ENCODE data around the gene MS4A7. TPM values are rescaled to one million over a fixed set of nuclear protein-coding genes. Genes with fewer than 3 reads are reported as not detected.

Gene MS4A7
- total RNA-seq, 2 donors from 2014 or later, result 52.5 to 82.7 TPM

DNA sequence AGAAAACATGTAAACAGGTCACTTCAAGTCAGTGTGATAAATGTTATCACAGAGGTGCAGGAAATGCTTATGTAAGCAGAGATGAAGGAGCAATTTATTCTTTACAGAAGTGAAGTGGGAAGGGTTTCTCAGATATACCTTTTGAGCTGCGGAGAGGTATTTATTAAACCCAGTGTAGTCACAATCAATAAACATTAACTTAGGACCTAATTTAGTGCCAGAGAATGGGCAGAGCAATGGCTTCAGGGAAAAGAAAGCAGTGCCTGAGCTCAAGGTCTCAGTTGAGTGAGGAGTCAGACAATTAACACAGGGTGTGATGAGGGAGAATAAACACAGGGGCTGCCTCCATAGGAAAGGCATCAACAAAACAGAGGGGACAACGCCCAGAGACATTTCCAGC, 52.9 kb downstream of the MS4A7 start:
- DNase-seq (ENCODE audit: low spot score), result no peak
- intact Hi-C loops (cut with DNase I), result no loop called here

DNA sequence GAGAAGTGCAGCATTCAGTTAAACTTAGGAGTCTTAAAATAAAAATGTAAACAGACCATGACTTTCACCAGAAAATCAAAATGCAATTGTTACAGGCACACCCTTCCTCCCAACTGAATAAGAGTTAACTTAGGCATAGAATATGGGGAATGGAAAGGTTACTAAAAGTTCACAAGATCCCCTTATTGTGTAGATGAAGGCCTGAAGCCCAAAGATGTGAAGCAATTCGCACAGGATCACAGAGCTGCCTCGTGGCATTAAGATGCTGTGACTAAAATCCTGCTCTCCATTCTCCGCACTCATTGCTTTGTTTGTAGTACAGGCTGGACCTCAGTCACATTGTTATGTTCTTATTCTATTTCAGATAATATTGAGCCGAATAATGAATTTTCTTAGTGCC, 55.1 kb downstream of the MS4A7 start:
- DNase-seq (ENCODE audit: low spot score), result no peak
- intact Hi-C loops (cut with DNase I), result no loop called here

Other genes with a start within 250 kb of the MS4A7 start
- 100 to 1,000 TPM in 1 of 2 donors, 10 to 100 TPM in 1; 50.3 to 190 TPM for gene MS4A6A, start 195.4 kb upstream of the MS4A7 start, total RNA-seq
- 1 to 10 TPM; 1.3 to 7.6 TPM for gene MS4A4E, start 135.4 kb upstream of the MS4A7 start, total RNA-seq
- 10 to 100 TPM; 30.1 to 72.0 TPM for gene MS4A4A, start 97.9 kb upstream of the MS4A7 start, total RNA-seq
- not detected for gene MS4A6E, start 51.3 kb upstream of the MS4A7 start, total RNA-seq
- 1 to 10 TPM; 2.2 to 4.4 TPM for gene MS4A14, start 17.9 kb downstream of the MS4A7 start, total RNA-seq
- gene MS4A5, start 51.0 kb downstream of the MS4A7 start, total RNA-seq, result not detected
- 1 to 10 TPM; 1.8 to 2.5 TPM for gene MS4A1, start 77.3 kb downstream of the MS4A7 start, total RNA-seq
- gene MS4A12, start 114.2 kb downstream of the MS4A7 start, total RNA-seq, result not detected
- not detected for gene MS4A13, start 136.9 kb downstream of the MS4A7 start, total RNA-seq